Esophagus muscularis mucosa (tissue), 3 donors: ENCODE measurements around the gene CHST15.

ENCODE experiments used
- CTCF ChIP-seq, 3 experiments: fragments of 200-600 bp in 2 of 3; fragments of 450-650 bp in 1 of 3; sonication (generic) in 2 of 3; IDR thresholded peaks; one replicate each; pipeline ENCODE4 v1.5.1; 2017 to 2019; ENCODE audit warnings: antibody characterized with exemption in 3 of 3, mild to moderate bottlenecking in 2 of 3, moderate library complexity in 1 of 3
- POLR2A ChIP-seq: fragments of 450-650 bp; IDR thresholded peaks from one replicate; pipeline ENCODE4 v1.6.1; 2017; ENCODE audit warnings: antibody characterized with exemption, moderate library complexity, mild to moderate bottlenecking, low read depth
- POLR2AphosphoS5 ChIP-seq, 2 donors: sonication (generic); formaldehyde crosslinking; IDR thresholded peaks; one replicate each; pipeline ENCODE4 v1.6.1; 2017; ENCODE audit warnings: antibody characterized with exemption in 2 of 2

GRCh38 chr10:124101351-124101750 is 8.0 kb upstream of the CHST15 start:
- TF ChIP-seq POLR2AphosphoS5 (IDR thresholded peaks at IDR 0.05) (no peak), POLR2A (no peak), CTCF (IDR thresholded peaks at IDR 0.05) (no peak)
